ENCODE results near the gene MEA1.

Gene MEA1

DNA sequence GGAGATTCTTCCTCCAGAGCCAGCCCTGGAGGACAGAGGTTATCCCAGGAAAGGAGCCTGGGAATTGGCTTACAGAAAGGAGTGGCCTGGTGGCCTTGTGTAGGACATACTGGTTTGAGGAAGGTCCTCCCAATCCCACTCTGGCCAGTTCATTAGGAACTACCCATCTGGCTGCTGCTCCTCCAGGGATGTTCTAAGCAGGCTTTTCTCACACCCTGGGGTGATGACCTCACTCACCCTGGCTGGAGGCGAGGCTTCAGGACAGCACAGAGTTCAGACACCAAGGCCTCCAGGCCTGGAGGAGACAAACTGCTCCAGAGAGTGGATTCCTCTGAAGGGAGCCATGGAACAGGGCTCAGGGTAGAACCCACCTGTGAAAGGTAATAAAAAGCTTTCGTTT, 44.3 kb downstream of the MEA1 start:
- DNase-seq, result no peak

GRCh38 chr6:42968783-42969182, 45.0 kb downstream of the MEA1 start:
- DNase-seq, result no peak

DNA sequence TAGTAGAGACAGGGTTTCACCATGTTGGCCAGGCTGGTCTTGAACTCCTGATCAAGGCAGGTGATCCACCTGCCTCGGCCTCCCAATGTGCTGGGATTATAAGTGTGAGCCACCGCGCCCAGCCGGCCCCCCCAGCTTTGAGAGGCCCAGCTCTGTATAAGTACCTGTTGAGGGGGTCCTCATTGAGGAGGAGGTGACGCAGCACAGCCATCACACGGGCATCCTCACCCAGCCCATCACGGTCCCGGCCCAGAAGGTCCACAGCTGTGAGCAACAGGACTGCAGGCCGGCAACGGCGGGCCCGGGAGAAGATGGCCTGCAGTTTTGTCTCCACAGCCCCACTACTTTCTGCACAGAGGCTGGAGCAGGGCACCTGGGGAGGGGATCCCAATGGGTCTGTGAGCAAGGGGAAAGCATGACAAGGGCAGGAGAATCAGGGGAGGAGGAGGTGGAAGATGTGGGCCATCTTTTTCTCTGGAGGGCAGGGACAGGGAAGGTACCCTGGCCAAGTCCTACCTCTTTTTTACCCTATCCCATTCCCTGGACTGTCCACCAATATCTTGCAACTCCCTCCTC, 45.5 kb downstream of the MEA1 start:
- no peak for DNase-seq

DNA sequence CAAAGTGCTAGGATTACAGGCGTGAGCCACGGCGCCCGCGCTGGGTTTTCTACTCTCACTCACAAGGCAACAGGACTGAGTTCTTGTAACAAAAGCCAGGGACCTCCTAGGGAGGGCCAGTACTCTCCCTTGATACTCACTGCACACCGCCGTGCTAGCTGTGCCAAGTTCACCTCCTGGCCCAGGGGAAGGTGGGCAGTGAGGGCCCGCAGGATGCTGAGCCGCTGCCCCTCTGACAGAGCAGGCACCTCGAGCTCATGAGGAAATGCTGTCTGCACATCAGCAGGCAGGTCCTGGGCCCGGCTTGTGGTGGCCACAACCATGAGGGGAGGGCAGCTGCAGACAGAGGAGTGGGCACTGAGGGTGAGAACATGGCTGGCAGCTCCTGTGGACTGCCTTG, 46.5 kb downstream of the MEA1 start:
- DNase-seq, result no peak

GRCh38 chr6:42966571-42966970, 47.2 kb downstream of the MEA1 start:
- no peak for DNase-seq

DNA sequence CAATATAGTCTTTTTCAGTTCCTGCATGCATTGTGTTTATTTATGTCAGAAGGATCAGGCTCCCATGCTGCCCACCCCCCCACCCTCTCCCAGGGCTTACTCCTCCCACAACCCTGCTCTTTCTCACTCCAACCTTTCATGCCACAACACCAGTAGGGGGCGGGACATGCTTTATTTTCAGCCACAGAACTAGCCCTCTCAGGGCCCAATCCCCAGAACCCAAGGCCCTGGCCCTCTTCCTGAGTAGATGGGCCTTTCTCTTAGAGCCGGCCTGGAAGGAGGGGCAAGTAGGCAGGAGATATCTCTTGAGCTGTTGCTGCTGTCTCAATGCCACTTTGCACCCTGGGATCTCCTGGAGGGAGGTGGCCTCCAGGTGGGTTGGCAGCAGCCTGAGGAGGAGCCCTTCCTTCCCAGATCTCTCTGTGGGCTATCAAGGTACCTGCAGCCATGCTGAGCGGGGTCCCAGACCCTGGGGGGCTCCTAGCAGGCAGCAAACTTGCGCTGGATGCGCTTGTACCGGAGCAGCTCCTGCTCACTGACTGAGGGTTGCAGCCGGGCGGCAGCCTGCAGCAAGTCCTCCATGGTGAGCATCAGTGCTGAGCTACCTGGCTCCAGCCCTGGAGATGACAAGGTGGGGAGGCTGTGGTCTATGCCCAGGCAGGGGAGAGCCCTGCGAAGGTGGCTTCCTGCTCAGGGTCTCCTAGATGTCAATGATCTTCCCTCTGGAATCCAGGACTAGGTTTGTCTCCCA, 49.7 kb downstream of the MEA1 start:
- no peak for DNase-seq

GRCh38 chr6:42963179-42963854, 50.4 kb downstream of the MEA1 start:
- no peak for DNase-seq

DNA sequence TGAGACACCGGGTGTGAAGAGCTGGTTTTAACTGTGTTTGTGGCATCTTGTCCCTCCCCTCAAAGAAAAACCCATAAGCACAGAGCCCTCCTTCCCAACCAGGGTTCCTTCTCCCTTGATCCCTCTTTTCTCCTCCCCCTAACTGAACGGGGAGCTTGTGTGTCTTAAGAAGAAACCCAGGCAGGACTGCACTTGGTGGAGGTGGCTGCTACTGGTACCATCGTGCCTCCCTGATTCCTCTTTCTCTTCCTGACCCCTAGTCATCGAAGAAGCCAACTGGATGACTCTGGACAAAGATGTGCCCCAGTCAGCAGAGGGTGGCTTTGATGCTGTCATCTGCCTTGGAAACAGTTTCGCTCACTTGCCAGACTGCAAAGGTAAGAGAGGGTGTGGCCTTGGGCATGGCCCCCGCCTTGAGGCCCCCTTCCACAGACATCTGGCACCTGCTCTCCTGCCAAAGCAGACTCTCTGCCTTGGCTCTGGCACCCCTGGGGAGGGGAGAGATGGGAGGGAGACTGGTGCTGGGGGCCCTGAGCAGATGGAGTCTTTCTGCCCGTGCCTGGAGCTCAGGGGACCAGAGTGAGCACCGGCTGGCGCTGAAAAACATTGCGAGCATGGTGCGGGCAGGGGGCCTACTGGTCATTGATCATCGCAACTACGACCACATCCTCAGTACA, 51.1 kb downstream of the MEA1 start:
- DNase-seq, result no peak

DNA sequence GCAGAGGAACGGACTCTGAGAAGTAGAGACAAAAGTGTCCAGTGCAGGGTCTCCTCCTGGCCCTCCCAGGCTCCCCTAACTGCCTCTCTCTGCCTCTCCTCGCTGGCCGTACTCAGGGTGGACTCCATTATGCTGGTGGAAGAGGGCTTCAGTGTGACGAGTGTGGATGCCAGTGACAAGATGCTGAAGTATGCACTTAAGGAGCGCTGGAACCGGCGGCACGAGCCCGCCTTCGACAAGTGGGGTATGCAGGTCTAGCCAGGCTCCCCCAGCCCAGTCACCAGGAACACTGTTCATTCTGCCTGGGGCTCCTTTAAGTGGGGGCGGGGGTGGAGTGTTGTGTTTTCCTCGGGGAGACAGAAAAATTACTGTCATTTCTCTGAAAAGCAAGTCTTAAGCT, 51.6 kb downstream of the MEA1 start:
- DNase-seq, result no peak
